Fibroblast of skin of back (primary cell): Measurements from ENCODE around the gene GPLD1.

Source experiments
- DNase-seq: peaks from one replicate; pipeline ENCODE4 v3.0.0-alpha.2; 2013

GPLD1 gene

GRCh38 chr6:24378473-24379097 lies 110.8 kb downstream of the GPLD1 start:
- DNase-seq = no peak
